SU-DHL-6 (cell line): ENCODE data around the gene SYT13.

ENCODE experiments used
- H2AFZ ChIP-seq: fragments of 200-600 bp; sonication (generic); 2 replicates; pipeline ENCODE4 v1.6.1; 2014; ENCODE audit warnings: low read depth, mild to moderate bottlenecking, moderate library complexity, mixed read lengths, antibody characterized with exemption, low read length; ENCODE audit not compliant: severe bottlenecking
- H3F3A ChIP-seq: fragments of 200-600 bp; shearing (Covaris generic); 2 replicates; pipeline ENCODE4 v1.6.0; 2016; ENCODE audit warnings: antibody characterized with exemption, mild to moderate bottlenecking; ENCODE audit not compliant: insufficient read depth
- H3K27ac ChIP-seq: fragments of 200-600 bp; sonication (generic); 2 replicates; pipeline ENCODE4 v1.5.1; 2016; ENCODE audit warnings: low read depth, mild to moderate bottlenecking, low read length, moderate library complexity, mixed read lengths
- H3K27me3 ChIP-seq: fragments of 200-600 bp; sonication (generic), shearing (Covaris generic); 2 replicates; pipeline ENCODE4 v1.6.0; 2014; ENCODE audit warnings: mild to moderate bottlenecking, low read length
- H3K36me3 ChIP-seq: fragments of 200-600 bp; sonication (generic); 2 replicates; pipeline ENCODE4 v1.6.1; 2014; ENCODE audit warnings: mild to moderate bottlenecking, low read length, mixed read lengths
- H3K4me2 ChIP-seq: fragments of 300-600, 200-600 bp; shearing (Covaris generic), sonication (generic); 2 replicates; pipeline ENCODE4 v1.6.0; 2014; ENCODE audit warnings: low read length, low read depth, mild to moderate bottlenecking; ENCODE audit not compliant: poor library complexity, severe bottlenecking
- H3K4me3 ChIP-seq: fragments of 200-600 bp; sonication (generic); 2 replicates; pipeline ENCODE4 v1.5.1; 2014; ENCODE audit warnings: antibody characterized with exemption, low read length, mild to moderate bottlenecking, mixed read lengths; ENCODE audit not compliant: insufficient read depth, poor library complexity, severe bottlenecking
- H3K79me2 ChIP-seq: fragments of 200-600 bp; sonication (generic); 2 replicates; pipeline ENCODE4 v1.6.1; 2014; ENCODE audit warnings: mild to moderate bottlenecking, low read length, moderate library complexity; ENCODE audit not compliant: insufficient read depth
- H3K9ac ChIP-seq: fragments of 200-600 bp; sonication (generic); 2 replicates; pipeline ENCODE4 v1.7.0; 2014; ENCODE audit warnings: mild to moderate bottlenecking, low read length
- H3K9me2 ChIP-seq: fragments of 200-600 bp; sonication (generic); replicated peaks from 2 replicates; pipeline ENCODE4 v1.6.1; 2014; ENCODE audit warnings: low read length; ENCODE audit not compliant: insufficient read depth
- H3K9me3 ChIP-seq: fragments of 200-600 bp; sonication (generic); 2 replicates; pipeline ENCODE4 v1.6.1; 2014; ENCODE audit warnings: low read length, mixed read lengths; ENCODE audit not compliant: insufficient read depth
- H4K20me1 ChIP-seq: fragments of 200-600 bp; sonication (generic); 2 replicates; pipeline ENCODE4 v1.6.1; 2014; ENCODE audit warnings: low read depth, mild to moderate bottlenecking, antibody characterized with exemption, low read length, moderate library complexity, mixed read lengths
- EZH2phosphoT487 ChIP-seq: fragments of 200-600 bp; sonication (generic), shearing (Covaris generic); conservative IDR thresholded peaks from 2 replicates; pipeline ENCODE4 v1.6.1; 2018; ENCODE audit warnings: mild to moderate bottlenecking, antibody characterized with exemption, low read length, moderate library complexity, mixed read lengths
- TF ChIP-seq, protein P1 (sequence below): fragments of 200-600 bp; sonication (generic); IDR thresholded peaks from one replicate; pipeline ENCODE4 v1.5.1; 2017; ENCODE audit warnings: antibody characterized with exemption, mild to moderate bottlenecking, low read length, moderate library complexity; ENCODE audit not compliant: insufficient read depth, poor library complexity, severe bottlenecking

The SYT13 gene

DNA sequence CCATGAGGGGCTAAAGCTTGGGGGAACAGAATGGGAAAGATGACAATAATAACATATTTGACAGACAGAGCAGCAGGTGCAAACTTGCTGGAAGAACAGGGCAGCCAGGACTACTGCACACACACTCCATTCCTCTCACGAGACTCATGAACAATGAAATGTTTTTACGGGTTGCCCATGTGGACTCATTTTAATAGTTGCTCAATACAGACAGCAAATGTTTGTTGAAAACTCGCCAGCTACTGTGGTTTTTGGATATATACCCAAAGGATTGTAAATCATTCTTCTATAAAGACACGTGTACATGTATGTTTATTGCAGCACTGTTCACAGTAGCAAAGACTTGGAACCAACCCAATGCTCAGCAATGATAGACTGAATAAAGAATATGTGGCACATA lies 10.3 kb downstream of the SYT13 start:
- H2AFZ ChIP-seq: no peak overlapping the region
- no peaks in the 10 kb centered on the region for H3K9me2 ChIP-seq
- H4K20me1 ChIP-seq: no peaks in the 10 kb centered on the region
- no peak overlapping the region for H3K4me3 ChIP-seq
- H3K9ac ChIP-seq: no peak overlapping the region
- H3K27me3 ChIP-seq: 0 out of 2 replicates have a peak, but pooled peaks cover 2% of the 10 kb centered on the region
- H3K4me2 ChIP-seq: no peak overlapping the region
- no peaks in the 10 kb centered on the region for H3F3A ChIP-seq
- H3K36me3 ChIP-seq: no peaks in the 10 kb centered on the region
- no peaks in the 10 kb centered on the region for H3K9me3 ChIP-seq
- no peaks in the 10 kb centered on the region for H3K79me2 ChIP-seq
- H3K27ac ChIP-seq: no peak overlapping the region
- TF ChIP-seq EZH2phosphoT487: no peak
- TF ChIP-seq, protein P1, sequence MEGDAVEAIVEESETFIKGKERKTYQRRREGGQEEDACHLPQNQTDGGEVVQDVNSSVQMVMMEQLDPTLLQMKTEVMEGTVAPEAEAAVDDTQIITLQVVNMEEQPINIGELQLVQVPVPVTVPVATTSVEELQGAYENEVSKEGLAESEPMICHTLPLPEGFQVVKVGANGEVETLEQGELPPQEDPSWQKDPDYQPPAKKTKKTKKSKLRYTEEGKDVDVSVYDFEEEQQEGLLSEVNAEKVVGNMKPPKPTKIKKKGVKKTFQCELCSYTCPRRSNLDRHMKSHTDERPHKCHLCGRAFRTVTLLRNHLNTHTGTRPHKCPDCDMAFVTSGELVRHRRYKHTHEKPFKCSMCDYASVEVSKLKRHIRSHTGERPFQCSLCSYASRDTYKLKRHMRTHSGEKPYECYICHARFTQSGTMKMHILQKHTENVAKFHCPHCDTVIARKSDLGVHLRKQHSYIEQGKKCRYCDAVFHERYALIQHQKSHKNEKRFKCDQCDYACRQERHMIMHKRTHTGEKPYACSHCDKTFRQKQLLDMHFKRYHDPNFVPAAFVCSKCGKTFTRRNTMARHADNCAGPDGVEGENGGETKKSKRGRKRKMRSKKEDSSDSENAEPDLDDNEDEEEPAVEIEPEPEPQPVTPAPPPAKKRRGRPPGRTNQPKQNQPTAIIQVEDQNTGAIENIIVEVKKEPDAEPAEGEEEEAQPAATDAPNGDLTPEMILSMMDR: no peak

DNA sequence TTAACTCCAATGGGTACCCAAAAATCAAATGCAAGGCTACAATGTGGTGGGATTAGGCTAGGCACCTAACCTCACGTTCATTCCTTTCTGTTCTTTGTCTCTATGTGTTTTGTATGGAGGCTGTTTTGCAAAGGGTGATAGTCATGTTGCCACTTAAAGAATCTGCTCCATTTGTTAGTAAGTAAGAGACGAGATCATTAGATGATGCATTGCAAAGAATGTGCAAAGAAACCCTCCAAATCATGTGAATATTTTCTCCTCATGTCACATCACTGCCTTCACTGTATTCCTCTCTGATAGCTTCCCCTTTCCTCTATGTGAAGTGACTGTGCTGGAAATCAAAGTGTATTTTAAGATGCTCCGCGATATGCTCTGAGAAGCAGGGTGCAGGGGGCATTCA lies 11.9 kb downstream of the SYT13 start:
- TF ChIP-seq, protein P1: no peak
- no peak for TF ChIP-seq EZH2phosphoT487
- no peaks in the 10 kb centered on the region for H3K79me2 ChIP-seq
- H3F3A ChIP-seq: no peaks in the 10 kb centered on the region
- H3K9me3 ChIP-seq: no peaks in the 10 kb centered on the region
- no peak overlapping the region for H3K4me3 ChIP-seq
- no peaks in the 10 kb centered on the region for H3K36me3 ChIP-seq
- H4K20me1 ChIP-seq: no peaks in the 10 kb centered on the region
- H3K9ac ChIP-seq: no peak overlapping the region
- H3K4me2 ChIP-seq: no peak overlapping the region
- H3K27me3 ChIP-seq: 0 out of 2 replicates have a peak, but pooled peaks cover 4% of the 10 kb centered on the region
- no peak overlapping the region for H3K27ac ChIP-seq
- H2AFZ ChIP-seq: no peak overlapping the region
- no peaks in the 10 kb centered on the region for H3K9me2 ChIP-seq

DNA sequence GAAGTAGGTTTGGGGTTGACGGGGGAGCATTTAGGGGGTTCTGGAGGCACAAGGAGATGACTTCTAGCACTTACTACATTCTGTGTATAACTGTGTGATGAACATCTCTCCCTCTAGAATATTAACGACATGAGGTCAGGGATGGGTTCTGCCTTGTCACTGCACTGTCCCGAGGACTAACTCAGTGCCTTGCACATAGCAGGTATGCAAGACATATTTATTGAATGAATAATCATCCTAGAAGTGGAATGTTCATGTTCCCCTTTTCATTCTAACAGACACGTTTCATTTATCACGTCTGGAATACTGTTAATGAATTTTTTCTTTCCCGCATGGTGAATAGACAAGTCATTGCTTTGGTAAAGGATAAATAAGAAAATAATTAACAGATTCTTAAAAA lies 12.6 kb downstream of the SYT13 start:
- no peaks in the 10 kb centered on the region for H3K36me3 ChIP-seq
- H3K4me2 ChIP-seq: no peak overlapping the region
- H3K4me3 ChIP-seq: no peak overlapping the region
- no peaks in the 10 kb centered on the region for H3F3A ChIP-seq
- H3K9ac ChIP-seq: no peak overlapping the region
- no peaks in the 10 kb centered on the region for H4K20me1 ChIP-seq
- H3K27ac ChIP-seq: no peak overlapping the region
- no peaks in the 10 kb centered on the region for H3K79me2 ChIP-seq
- TF ChIP-seq, protein P1: no peak
- TF ChIP-seq EZH2phosphoT487: no peak
- H3K27me3 ChIP-seq: 0 out of 2 replicates have a peak, but pooled peaks cover 4% of the 10 kb centered on the region
- H3K9me3 ChIP-seq: no peaks in the 10 kb centered on the region
- no peak overlapping the region for H2AFZ ChIP-seq
- H3K9me2 ChIP-seq: no peaks in the 10 kb centered on the region
